MM.1S (cell line): ENCODE data around the gene CFI.

ENCODE experiments used
- DNase-seq: peaks from one replicate; pipeline ENCODE4 v3.0.0-alpha.2; 2015
- H2AFZ ChIP-seq: fragments of 300-600 bp; sonication (generic); 2 replicates; pipeline ENCODE4 v1.6.0; 2016; ENCODE audit warnings: antibody characterized with exemption, low read length
- H3F3A ChIP-seq: fragments of 300-600 bp; sonication (generic); 2 replicates; pipeline ENCODE4 v1.6.1; 2016; ENCODE audit warnings: mild to moderate bottlenecking, antibody characterized with exemption, low read length, moderate library complexity, mixed read lengths; ENCODE audit not compliant: insufficient read depth
- H3K27ac ChIP-seq: fragments of 300-600 bp; sonication (generic); 2 replicates; pipeline ENCODE4 v1.5.1; 2016; ENCODE audit warnings: mild to moderate bottlenecking, low read length
- H3K27me3 ChIP-seq: fragments of 300-600 bp; sonication (generic); replicated peaks from 2 replicates; pipeline ENCODE4 v1.6.0; 2016; ENCODE audit warnings: low read length; ENCODE audit not compliant: insufficient read depth
- H3K36me3 ChIP-seq: fragments of 300-600 bp; sonication (generic); replicated peaks from 2 replicates; pipeline ENCODE4 v1.6.1; 2016; ENCODE audit warnings: mild to moderate bottlenecking, low read length, mixed read lengths; ENCODE audit not compliant: insufficient read depth
- H3K4me1 ChIP-seq: fragments of 300-600 bp; sonication (generic); 2 replicates; pipeline ENCODE4 v1.6.1; 2016; ENCODE audit warnings: low read length, mixed read lengths
- H3K4me2 ChIP-seq: fragments of 300-600 bp; sonication (generic); 2 replicates; pipeline ENCODE4 v1.6.0; 2016; ENCODE audit warnings: low read depth, low read length
- H3K4me3 ChIP-seq: fragments of 300-600 bp; sonication (generic); 2 replicates; pipeline ENCODE4 v1.5.1; 2016; ENCODE audit warnings: low read length, mixed read lengths
- H3K79me2 ChIP-seq: fragments of 300-600 bp; sonication (generic); 2 replicates; pipeline ENCODE4 v1.6.1; 2016; ENCODE audit warnings: mixed run types, low read length, mixed read lengths
- H3K9ac ChIP-seq: fragments of 300-600 bp; sonication (generic); 2 replicates; pipeline ENCODE4 v1.6.1; 2016; ENCODE audit warnings: low read length, mixed read lengths
- H3K9me2 ChIP-seq: fragments of 300-600 bp; sonication (generic); replicated peaks from 2 replicates; pipeline ENCODE4 v1.6.1; 2016; ENCODE audit warnings: mild to moderate bottlenecking, low read length, mixed read lengths; ENCODE audit not compliant: insufficient read depth
- H3K9me3 ChIP-seq: fragments of 300-600 bp; sonication (generic); replicated peaks from 2 replicates; pipeline ENCODE4 v1.6.1; 2016; ENCODE audit warnings: mild to moderate bottlenecking, low read length, mixed read lengths; ENCODE audit not compliant: insufficient read depth
- H4K20me1 ChIP-seq: fragments of 300-600 bp; sonication (generic); 2 replicates; pipeline ENCODE4 v1.6.1; 2016; ENCODE audit warnings: mild to moderate bottlenecking, low read length, moderate library complexity, mixed read lengths; ENCODE audit not compliant: insufficient read depth
- EZH2 ChIP-seq: fragments of 300-600 bp; sonication (generic); optimal IDR thresholded peaks from 2 replicates; pipeline ENCODE3; 2017; ENCODE audit warnings: low read depth, mild to moderate bottlenecking, antibody characterized with exemption, low read length, mixed read lengths
- EZH2phosphoT487 ChIP-seq: fragments of 300-600 bp; sonication (generic); IDR thresholded peaks from 2 replicates; pipeline ENCODE4 v1.6.1; 2018; ENCODE audit warnings: antibody characterized with exemption, low read length
- TF ChIP-seq, protein P1 (sequence below): fragments of 300-600 bp; sonication (generic); IDR thresholded peaks from 2 replicates; pipeline ENCODE4 v1.5.1; 2016; ENCODE audit warnings: antibody characterized with exemption, low read length, mixed read lengths

Gene CFI

DNA sequence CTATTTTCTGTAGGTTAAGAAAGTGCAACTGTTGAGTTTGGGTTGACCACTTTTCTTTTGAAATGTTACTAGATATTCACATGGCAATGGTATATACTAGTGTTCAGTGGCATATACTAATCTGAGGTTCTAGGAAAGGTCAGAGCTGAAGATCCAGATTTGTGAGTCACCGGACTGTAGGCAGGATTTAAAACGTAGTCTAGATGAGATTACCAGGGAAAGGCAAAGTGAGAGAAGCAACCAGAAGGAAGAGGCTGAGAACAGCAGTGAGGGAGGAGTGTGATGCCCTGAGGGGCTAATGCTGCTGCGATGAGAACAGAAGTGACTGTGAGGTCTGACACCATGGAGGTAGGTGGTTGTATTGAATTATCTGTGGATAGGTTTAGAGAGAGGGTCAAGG lies 62.3 kb downstream of the CFI start:
- no peak overlapping the region for H3K4me2 ChIP-seq
- DNase-seq = no peak
- H3K27ac ChIP-seq = no peak overlapping the region
- H4K20me1 ChIP-seq = no peaks in the 10 kb centered on the region
- H3K4me3 ChIP-seq = no peak overlapping the region
- H2AFZ ChIP-seq = no peak overlapping the region
- TF ChIP-seq EZH2 = no peak
- TF ChIP-seq EZH2phosphoT487 = no peak
- TF ChIP-seq, protein P1, sequence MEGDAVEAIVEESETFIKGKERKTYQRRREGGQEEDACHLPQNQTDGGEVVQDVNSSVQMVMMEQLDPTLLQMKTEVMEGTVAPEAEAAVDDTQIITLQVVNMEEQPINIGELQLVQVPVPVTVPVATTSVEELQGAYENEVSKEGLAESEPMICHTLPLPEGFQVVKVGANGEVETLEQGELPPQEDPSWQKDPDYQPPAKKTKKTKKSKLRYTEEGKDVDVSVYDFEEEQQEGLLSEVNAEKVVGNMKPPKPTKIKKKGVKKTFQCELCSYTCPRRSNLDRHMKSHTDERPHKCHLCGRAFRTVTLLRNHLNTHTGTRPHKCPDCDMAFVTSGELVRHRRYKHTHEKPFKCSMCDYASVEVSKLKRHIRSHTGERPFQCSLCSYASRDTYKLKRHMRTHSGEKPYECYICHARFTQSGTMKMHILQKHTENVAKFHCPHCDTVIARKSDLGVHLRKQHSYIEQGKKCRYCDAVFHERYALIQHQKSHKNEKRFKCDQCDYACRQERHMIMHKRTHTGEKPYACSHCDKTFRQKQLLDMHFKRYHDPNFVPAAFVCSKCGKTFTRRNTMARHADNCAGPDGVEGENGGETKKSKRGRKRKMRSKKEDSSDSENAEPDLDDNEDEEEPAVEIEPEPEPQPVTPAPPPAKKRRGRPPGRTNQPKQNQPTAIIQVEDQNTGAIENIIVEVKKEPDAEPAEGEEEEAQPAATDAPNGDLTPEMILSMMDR = no peak
- no peaks in the 10 kb centered on the region for H3K9me3 ChIP-seq
- H3K4me1 ChIP-seq = no peaks in the 10 kb centered on the region
- no peaks in the 10 kb centered on the region for H3K9me2 ChIP-seq
- H3K9ac ChIP-seq = no peak overlapping the region
- H3F3A ChIP-seq = no peaks in the 10 kb centered on the region
- H3K36me3 ChIP-seq = no peaks in the 10 kb centered on the region
- H3K79me2 ChIP-seq = no peaks in the 10 kb centered on the region
- H3K27me3 ChIP-seq = no peaks in the 10 kb centered on the region

DNA sequence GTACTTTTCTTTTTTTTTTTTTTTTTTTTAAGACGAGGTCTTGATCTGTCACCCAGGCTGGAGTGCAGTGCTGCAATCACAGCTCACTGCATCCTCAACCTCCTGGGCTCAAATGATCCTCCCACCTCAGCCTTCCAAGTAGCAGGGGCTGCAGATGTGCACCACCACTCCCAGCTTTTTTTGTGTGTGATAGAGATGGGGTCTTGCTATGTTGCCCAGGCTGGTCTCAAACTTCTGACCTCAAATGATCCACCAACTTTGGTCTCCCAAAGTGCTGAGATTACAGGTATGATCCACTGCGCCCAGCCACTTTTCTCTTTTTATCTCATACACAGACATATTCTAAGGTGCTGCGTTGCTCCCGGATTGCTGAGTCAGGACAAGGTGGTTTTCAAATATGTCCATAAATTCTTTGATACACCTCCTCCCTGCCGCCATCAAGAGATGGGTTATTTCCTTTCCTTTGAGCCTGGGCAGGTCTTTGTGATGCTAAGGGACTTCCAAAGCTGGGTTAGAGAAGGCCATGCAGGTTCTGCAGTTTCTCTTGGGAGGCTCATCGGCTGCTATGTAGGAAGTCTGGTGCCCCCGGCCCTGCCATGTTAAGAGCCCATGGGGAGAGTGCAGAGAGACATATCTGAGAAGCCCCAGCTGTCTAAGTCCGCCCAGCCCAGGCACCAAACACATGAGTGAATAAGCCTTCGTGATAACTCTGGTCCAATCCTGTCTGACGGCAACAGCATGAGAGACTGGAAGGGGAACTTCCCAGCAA lies 63.5 kb downstream of the CFI start:
- Histone ChIP-seq H4K20me1 (no peaks in the 10 kb centered on the region), H3K79me2 (no peaks in the 10 kb centered on the region), H3K9me3 (no peaks in the 10 kb centered on the region), H3F3A (no peaks in the 10 kb centered on the region), H3K36me3 (no peaks in the 10 kb centered on the region), H3K4me1 (no peaks in the 10 kb centered on the region), H3K27me3 (no peaks in the 10 kb centered on the region), H3K9ac (no peak overlapping the region), H3K4me3 (no peak overlapping the region), H3K9me2 (no peaks in the 10 kb centered on the region), H3K27ac (no peak overlapping the region), H3K4me2 (no peak overlapping the region), H2AFZ (no peak overlapping the region)
- DNase-seq = no peak
- TF ChIP-seq EZH2phosphoT487 = no peak
- no peak for TF ChIP-seq EZH2
- TF ChIP-seq, protein P1 = no peak

DNA sequence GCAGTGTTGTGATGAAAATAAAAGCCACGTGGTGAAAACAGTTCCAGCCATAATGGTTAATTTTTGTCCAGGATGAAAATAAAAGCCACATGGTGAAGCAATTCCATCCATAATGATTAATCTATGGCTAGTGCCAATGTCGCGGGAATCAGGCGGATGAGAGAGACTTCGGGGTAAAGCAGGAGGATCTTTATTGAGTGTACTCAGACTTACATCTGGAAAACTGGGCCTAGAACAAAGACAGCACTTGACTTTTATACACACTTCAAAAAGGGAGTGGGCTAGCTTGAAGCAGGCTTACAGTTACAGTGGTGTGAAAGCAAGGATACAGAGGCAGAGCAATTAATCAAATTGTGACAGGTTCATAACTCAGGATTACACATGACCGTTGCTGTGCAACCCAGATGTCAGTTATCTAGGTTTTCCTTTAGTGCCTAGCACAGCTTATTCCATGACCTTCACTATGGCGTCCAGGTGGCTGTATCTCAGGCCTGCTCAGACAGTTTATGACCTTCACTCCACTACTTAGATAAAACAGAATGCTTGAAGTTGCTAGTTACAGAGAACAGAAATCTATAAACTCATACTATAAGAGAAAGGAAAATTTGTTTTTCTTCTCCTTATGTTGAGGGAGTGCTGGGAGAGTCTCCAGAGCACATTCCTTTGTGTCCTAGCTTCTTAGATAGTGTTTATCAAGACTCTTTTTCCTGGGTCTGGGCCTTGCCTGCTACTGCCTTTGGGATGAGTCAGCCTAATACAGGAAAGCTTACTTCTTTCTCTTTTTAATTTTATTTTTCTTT lies 66.0 kb downstream of the CFI start:
- H3K4me1 ChIP-seq = no peaks in the 10 kb centered on the region
- H3K4me3 ChIP-seq = no peak overlapping the region
- no peaks in the 10 kb centered on the region for H3K36me3 ChIP-seq
- H3K27ac ChIP-seq = no peak overlapping the region
- TF ChIP-seq EZH2phosphoT487 = no peak
- TF ChIP-seq, protein P1 = no peak
- TF ChIP-seq EZH2 = no peak
- no peak overlapping the region for H2AFZ ChIP-seq
- H3K9ac ChIP-seq = no peak overlapping the region
- no peak for DNase-seq
- H3K4me2 ChIP-seq = no peak overlapping the region
- H4K20me1 ChIP-seq = no peaks in the 10 kb centered on the region
- no peaks in the 10 kb centered on the region for H3F3A ChIP-seq
- no peaks in the 10 kb centered on the region for H3K27me3 ChIP-seq
- H3K9me3 ChIP-seq = no peaks in the 10 kb centered on the region
- no peaks in the 10 kb centered on the region for H3K9me2 ChIP-seq
- no peaks in the 10 kb centered on the region for H3K79me2 ChIP-seq
